Measurements from ENCODE around the gene TLCD1. TPM values are rescaled to one million over a fixed set of nuclear protein-coding genes. Genes with fewer than 3 reads are reported as not detected.
"Not testable (repeated sequence)": the region's sequence is repeated elsewhere in the genome, so short reads cannot be mapped to it uniquely, and the experiment has no call there.

The TLCD1 gene
- polyA plus RNA-seq, 6 donors from 2014 or later = 0.93 to 1.2 TPM; not detected in 4

DNA sequence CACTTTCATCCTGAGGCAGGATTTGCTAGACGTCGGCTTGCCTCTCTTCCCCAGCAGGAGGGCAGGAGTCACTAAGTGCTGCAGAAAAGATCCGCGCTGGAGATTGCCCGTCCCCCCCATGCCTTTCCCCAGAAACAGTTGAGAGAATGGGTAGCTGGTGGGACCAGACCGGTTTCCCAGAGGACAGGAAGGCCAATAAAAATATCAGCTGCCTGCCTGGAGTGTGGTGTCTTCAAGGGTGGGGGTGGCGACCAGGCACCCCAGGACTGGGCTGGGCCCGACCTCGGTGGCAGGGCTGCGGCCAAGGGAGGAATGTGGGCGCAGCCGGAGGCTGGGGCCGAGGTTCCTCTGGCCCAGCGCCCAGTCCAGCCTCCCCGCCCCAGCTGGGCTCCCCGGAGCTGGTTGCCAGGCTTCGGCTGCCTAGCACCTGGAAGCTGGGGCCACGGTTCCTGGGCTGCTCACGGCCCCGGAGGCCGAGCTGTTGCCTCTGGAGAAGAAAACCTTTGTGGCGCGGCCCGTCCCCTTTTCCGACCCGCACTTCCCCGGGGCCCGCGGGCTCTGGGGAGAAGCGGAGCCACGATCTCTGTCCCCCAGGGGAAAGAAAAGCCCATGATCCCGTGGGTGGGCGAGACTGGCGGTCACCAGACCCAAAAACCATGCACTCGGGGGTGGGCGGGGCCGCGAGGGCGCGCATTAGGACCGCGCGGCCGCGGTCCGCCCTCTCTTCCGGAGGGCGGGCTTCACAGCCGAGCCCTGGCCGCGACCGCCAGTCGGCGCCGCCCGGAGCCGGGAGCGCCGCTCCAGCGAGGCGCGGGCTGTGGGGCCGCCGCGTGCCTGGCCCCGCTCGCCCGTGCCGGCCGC is 17.4 kb upstream of the TLCD1 start, which contains the start of gene TRAF4:
Gene TRAF4, plus strand, starts transcription at position 769 of the 861 bp plus-strand sequence. CDS start 102 bp downstream, outside the sequence.
- H3K27me3 Mint-ChIP-seq = no peaks in the 10 kb centered on the region
- H3K27ac Mint-ChIP-seq = peak within 1 kb of the TSS; percentile 96 to 100 (median 98)
- H3K9me3 Mint-ChIP-seq = peaks cover 0 to 2% (median 0%) of the 10 kb centered on the region in 7 donors
- ATAC-seq (ENCODE audit: low read depth in 2 of 2) (peak; percentile 70 to 72), DNase-seq (peak; percentile 87)
- peak within 1 kb of the TSS; percentile 72 to 96 (median 93) for H3K4me3 Mint-ChIP-seq
- H3K4me1 Mint-ChIP-seq = peaks cover 58 to 76% (median 75%) of the 10 kb centered on the region in 3 donors
- peaks cover 0 to 2% of the 10 kb centered on the region in 2 donors for H3K36me3 Mint-ChIP-seq

DNA sequence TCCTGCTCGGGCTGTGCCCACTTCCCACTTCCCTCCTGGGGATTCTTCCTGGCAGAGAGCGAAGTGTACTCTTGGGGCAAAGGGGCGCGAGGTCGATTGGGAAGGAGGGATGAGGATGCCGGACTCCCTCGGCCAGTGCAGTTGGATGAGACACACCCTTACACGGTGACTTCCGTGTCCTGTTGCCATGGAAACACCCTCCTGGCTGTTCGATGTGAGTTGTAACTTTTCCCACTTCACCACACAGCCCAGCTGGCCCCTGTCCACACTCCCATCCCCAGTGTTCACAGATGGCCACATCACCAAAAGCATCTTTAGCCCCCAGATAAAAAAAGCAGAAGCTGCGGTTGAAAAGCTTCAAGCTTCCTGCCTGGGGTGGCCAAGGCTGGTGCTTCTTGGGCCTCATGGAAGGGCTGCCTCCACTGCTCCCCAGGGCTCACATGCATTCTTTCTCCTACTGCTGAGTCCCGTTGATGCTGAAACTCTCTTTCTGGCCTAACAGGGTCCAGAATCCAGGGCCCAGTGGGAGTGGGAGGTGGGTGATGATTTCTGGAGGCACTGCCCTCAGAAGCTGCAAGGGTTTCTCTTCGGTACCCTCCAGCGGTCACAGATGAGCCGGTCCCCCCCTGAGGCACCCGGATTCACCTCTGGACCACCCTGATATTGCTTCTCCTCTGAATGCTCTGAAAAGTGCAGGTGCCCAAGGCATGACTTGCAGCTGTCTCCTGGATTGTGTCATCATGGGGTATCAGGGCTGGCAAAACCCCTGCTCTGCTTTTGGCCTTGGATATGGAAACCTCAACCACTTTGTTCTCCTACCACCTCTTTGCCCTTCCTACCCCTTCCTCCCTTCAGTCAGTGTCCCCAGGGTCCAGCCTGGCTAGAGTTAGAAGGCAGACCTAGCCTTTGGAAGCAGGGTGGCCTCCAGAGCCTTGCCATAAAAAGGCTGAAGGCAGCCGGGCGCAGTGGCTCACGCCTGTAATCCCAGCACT is 15.6 kb upstream of the TLCD1 start:
- H3K4me1 Mint-ChIP-seq = peaks cover 58 to 81% (median 80%) of the 10 kb centered on the region in 3 donors
- peaks cover 0 to 2% (median 0%) of the 10 kb centered on the region in 7 donors for H3K9me3 Mint-ChIP-seq
- DNase-seq = peak; percentile 84
- peak overlapping the region; percentile 72 to 92 (median 88) for H3K4me3 Mint-ChIP-seq
- peaks cover 0 to 4% of the 10 kb centered on the region in 2 donors for H3K36me3 Mint-ChIP-seq
- peak; percentile 9 to 15 for ATAC-seq (ENCODE audit: low read depth in 2 of 2)
- peak overlapping the region; percentile 96 to 100 (median 98) for H3K27ac Mint-ChIP-seq
- H3K27me3 Mint-ChIP-seq = no peaks in the 10 kb centered on the region

DNA sequence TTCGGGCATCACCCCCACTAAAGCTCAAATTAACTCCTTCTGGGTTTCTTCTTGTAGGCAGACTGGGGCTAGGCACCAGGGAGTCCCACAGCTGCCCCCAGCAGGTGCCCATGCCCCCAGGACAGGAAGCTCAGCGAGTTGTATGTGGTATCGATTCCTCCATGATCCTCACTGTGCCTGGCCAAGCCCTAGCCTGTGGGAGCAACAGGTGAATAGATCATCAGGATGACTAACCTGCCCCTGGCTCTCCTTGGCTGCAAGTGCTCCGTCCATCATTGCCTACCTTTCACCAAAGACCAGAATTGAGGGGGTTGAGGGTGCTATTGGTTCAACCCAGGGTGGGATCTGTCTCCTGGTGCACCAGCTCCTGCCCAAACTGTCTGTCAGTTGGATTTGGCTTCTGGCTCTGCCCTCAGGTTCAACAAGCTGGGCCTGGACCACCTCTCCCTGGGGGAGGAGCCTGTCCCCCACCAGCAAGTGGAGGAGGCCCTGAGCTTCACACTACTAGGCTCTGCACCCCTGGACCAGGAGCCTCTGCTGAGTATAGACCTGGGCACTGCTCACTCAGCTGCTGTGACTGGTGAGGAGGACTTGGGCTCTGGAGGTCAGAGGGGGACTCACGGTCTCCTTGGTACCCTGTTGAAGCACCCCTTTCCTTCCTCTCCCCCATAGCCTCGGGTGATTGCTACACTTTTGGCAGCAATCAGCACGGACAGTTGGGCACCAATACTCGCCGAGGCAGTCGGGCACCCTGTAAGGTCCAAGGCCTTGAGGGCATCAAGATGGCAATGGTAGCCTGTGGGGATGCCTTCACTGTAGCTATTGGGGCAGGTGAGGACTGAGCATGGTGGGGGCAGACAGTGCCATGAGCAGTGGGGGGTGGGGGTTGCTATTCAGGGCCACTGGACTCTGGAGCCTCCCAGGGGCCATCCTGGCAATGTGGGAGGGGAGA is 14.6 kb upstream of the TLCD1 start:
- Mint-ChIP-seq H3K36me3 (peaks cover 0 to 4% of the 10 kb centered on the region in 2 donors), H3K4me3 (peak overlapping the region; percentile 60 to 92 (median 86)), H3K27ac (peak overlapping the region; percentile 96 to 100 (median 98))

DNA sequence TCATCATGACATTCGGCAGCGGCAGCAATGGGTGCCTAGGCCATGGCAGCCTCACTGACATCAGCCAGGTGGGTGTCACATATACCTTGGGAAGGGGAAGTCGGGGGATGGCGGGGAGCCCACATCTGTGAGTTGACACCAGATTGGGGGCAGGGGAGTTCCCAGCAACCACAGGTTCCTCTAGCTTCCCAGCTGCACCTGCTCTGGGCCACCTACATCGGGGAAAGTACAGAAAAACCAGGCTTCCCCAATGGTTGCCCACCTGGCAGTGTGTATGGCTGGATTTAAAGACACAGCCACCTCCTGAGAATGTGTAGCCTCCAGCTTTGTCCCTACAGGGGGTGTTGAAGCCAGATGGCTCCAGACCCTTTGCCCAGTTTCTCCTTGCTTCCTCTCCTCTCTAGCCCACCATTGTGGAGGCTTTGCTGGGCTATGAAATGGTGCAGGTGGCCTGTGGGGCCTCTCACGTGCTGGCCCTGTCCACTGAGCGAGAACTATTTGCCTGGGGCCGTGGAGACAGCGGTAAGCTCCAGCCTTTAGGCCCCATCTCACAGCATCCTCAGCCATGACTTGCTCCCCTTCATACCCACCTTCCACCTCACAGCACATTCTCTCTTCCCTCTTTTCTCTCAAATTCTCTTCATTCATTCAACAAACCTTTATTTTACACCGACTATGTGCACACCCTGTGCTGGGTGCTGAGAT is 12.8 kb upstream of the TLCD1 start:
- DNase-seq (peak; percentile 91), ATAC-seq (ENCODE audit: low read depth in 2 of 2) (peak; percentile 68 to 73)
- Mint-ChIP-seq H3K36me3 (peaks cover 0 to 4% of the 10 kb centered on the region in 2 donors), H3K27ac (peak overlapping the region; percentile 99 to 100 (median 100)), H3K9me3 (peaks cover 0 to 2% (median 0%) of the 10 kb centered on the region in 7 donors), H3K4me1 (peaks cover 42 to 89% (median 81%) of the 10 kb centered on the region in 3 donors), H3K27me3 (no peaks in the 10 kb centered on the region), H3K4me3 (peak overlapping the region; percentile 66 to 92 (median 83))

More for the DNA sequence above, 14.6 kb upstream of the TLCD1 start:
- Mint-ChIP-seq H3K9me3 (peaks cover 0 to 2% (median 0%) of the 10 kb centered on the region in 7 donors), H3K4me1 (peaks cover 48 to 76% (median 75%) of the 10 kb centered on the region in 3 donors), H3K27me3 (no peaks in the 10 kb centered on the region)
- DNase-seq (no peak), ATAC-seq (ENCODE audit: low read depth in 2 of 2) (no peak)

DNA sequence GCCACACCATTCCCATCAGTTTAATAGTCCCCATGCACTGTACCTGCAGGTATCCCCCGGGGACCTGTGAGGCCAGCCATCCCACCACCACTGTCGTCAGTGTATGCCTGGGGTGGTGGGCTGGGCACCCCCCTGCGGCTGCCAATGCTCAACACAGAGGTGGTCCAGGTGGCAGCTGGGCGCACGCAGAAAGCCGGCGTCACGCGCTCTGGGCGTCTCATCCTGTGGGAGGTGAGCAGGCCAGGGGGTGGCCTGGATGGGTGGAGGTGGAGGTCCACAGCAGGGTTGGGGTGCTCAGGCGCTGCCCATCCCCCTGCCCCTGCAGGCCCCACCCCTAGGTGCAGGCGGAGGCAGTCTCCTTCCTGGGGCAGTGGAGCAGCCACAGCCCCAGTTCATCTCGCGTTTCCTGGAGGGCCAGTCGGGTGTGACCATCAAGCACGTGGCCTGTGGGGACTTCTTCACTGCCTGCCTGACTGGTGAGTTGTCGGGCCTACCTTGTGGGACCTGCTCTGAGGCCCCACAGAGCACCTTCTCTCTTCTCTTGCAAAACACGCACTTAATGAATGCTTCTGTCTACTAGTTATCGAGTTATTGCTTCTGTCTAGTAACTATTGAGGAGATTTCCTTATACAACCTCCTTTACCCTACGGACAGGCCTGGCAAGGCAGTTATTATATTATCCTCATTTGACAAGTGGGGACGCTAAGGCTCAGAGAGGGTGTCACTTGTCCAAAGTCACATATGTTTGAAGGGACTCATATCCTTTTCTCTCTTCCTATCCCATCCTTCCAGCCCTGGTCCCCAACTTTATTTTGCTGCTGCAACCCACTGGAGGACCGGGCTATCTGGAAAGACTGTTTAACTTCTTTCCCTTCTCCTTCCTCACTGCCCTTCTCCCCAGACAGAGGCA is 12.0 kb upstream of the TLCD1 start:
- peak; percentile 75 for ATAC-seq (ENCODE audit: low read depth in 2 of 2)
- Mint-ChIP-seq H3K4me1 (peaks cover 44 to 90% (median 84%) of the 10 kb centered on the region in 3 donors), H3K27ac (peak overlapping the region; percentile 99 to 100 (median 100)), H3K4me3 (peak overlapping the region; percentile 66 to 92 (median 83)), H3K27me3 (no peaks in the 10 kb centered on the region), H3K36me3 (peaks cover 0 to 4% of the 10 kb centered on the region in 2 donors), H3K9me3 (peaks cover 0 to 2% (median 0%) of the 10 kb centered on the region in 7 donors)
- DNase-seq = peak; percentile 88

DNA sequence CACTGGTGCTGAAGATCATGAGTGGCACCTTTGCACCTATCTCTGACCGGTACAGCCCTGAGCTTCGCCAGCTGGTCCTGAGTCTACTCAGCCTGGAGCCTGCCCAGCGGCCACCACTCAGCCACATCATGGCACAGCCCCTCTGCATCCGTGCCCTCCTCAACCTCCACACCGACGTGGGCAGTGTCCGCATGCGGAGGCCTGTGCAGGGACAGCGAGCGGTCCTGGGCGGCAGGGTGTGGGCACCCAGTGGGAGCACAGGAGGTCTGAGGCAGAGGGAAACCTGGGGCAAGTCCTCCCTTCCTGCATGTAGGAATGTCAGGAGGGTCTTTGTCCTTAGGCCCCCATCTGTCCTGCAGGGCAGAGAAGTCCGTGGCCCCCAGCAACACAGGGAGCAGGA is 11.3 kb upstream of the TLCD1 start:
- peaks cover 43 to 83% (median 80%) of the 10 kb centered on the region in 3 donors for H3K4me1 Mint-ChIP-seq
- no peak for ATAC-seq (ENCODE audit: low read depth in 2 of 2)
- H3K27ac Mint-ChIP-seq = peak overlapping the region; percentile 79 to 100 (median 100)
- H3K4me3 Mint-ChIP-seq = peak overlapping the region in 7 of 8 donors; percentile 30 to 81 (median 64)
- no peaks in the 10 kb centered on the region for H3K27me3 Mint-ChIP-seq
- DNase-seq = no peak
- peaks cover 0 to 4% of the 10 kb centered on the region in 2 donors for H3K36me3 Mint-ChIP-seq
- H3K9me3 Mint-ChIP-seq = peaks cover 0 to 2% (median 0%) of the 10 kb centered on the region in 7 donors

DNA sequence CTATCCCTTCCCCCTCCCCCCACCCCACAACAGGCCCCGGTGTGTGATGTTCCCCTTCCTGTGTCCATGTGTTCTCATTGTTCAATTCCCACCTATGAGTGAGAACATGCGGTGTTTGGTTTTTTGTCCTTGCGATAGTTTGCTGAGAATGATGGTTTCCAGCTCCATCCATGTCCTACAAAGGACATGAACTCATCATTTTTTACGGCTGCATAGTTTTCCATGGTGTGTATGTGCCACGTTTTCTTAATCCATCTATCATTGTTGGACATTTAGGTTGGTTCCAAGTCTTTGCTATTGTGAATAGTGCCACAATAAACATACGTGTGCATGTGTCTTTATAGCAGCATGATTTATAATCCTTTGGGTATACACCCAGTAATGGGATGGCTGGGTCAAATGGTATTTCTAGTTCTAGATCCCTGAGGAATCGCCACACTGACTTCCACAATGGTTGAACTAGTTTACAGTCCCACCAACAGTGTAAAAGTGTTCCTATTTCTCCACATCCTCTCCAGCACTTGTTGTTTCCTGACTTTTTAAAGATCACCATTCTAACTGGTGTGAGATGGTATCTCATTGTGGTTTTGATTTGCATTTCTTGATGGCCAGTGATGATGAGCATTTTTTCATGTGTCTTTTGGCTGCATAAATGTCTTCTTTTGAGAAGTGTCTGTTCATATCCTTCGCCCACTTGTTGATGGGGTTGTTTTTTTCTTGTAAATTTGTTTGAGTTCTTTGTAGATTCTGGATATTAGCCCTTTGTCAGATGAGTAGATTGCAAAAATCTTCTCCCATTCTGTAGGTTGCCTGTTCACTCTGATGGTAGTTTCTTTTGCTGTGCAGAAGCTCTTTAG is 10.1 kb upstream of the TLCD1 start:
- H3K27ac Mint-ChIP-seq = peak overlapping the region in 3 of 6 donors; percentile 52 to 100 (median 99)
- H3K36me3 Mint-ChIP-seq; DNase-seq; H3K9me3 Mint-ChIP-seq; ATAC-seq (ENCODE audit: low read depth in 2 of 2); H3K27me3 Mint-ChIP-seq: not testable (repeated sequence)
- H3K4me3 Mint-ChIP-seq = peak overlapping the region in 1 of 8 donors; percentile 15
- peaks cover 36 to 75% (median 69%) of the 10 kb centered on the region in 3 donors for H3K4me1 Mint-ChIP-seq

DNA sequence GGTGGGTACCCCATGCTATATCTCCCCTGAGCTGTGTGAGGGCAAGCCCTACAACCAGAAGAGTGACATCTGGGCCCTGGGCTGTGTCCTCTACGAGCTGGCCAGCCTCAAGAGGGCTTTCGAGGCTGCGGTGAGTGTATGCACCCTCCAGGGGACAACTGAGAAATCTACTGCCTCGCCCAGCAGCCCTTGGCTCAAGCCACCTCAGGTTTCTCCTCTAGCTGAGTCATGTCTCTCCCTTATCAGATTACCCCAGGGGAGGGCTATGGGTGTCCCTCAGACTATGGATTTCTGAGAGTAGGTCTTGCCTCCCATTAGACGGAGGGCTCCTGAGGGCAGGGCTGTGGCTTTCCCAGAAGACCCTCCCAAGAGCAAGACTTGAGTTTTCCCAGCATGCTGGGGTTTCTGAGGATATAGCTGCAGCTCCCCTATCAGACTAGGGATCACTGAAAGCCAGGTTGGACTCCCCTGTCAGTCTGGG is 9.2 kb upstream of the TLCD1 start:
- H3K4me3 Mint-ChIP-seq = peak overlapping the region in 2 of 8 donors; percentile 3 to 47
- H3K27me3 Mint-ChIP-seq = no peaks in the 10 kb centered on the region
- no peak for DNase-seq
- peaks cover 0 to 2% (median 0%) of the 10 kb centered on the region in 7 donors for H3K9me3 Mint-ChIP-seq
- H3K4me1 Mint-ChIP-seq = peaks cover 27 to 72% (median 60%) of the 10 kb centered on the region in 3 donors
- peaks cover 0 to 4% of the 10 kb centered on the region in 2 donors for H3K36me3 Mint-ChIP-seq
- peak overlapping the region in 2 of 6 donors; percentile 29 to 49 for H3K27ac Mint-ChIP-seq
- no peak for ATAC-seq (ENCODE audit: low read depth in 2 of 2)

DNA sequence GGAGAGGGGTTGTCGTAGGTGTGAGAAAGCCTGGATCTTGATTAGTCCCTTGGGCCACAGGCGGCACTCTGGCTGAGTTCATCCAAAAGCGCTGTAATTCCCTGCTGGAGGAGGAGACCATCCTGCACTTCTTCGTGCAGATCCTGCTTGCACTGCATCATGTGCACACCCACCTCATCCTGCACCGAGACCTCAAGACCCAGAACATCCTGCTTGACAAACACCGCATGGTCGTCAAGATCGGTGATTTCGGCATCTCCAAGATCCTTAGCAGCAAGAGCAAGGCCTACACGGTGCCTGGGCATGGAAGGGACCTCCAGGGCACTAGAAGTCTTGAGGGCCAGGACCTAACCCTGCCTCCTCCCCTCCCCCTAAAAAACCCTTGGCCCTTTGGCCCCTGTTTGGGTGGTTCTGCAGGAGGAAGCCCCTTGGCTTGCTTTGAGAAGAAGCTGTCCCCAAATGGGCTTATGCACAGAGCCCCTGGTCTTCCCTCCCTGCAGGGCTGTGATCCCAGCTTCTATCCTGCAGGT is 8.7 kb upstream of the TLCD1 start:
- no peaks in the 10 kb centered on the region for H3K27me3 Mint-ChIP-seq
- peak overlapping the region in 3 of 6 donors; percentile 29 to 69 (median 49) for H3K27ac Mint-ChIP-seq
- no peak for DNase-seq
- H3K36me3 Mint-ChIP-seq = peaks cover 0 to 4% of the 10 kb centered on the region in 2 donors
- H3K4me3 Mint-ChIP-seq = peak overlapping the region in 2 of 8 donors; percentile 3 to 51
- no peak for ATAC-seq (ENCODE audit: low read depth in 2 of 2)
- peaks cover 0 to 2% (median 0%) of the 10 kb centered on the region in 7 donors for H3K9me3 Mint-ChIP-seq
- H3K4me1 Mint-ChIP-seq = peaks cover 27 to 70% (median 60%) of the 10 kb centered on the region in 3 donors
